HG03159 (cell line): Measurements from ENCODE around the gene IDE.
"Not testable (repeated sequence)": the region's sequence is repeated elsewhere in the genome, so short reads cannot be mapped to it uniquely, and the experiment has no call there.

Source experiments
- ATAC-seq: cut with Tn5 transposase; IDR thresholded peaks from one replicate; pipeline ENCODE4 v1.9.1; 2021; ENCODE audit warnings: mild to moderate bottlenecking, moderate library complexity; ENCODE audit not compliant: unreplicated experiment

Gene IDE

GRCh38 chr10:92420546-92421275, 153.2 kb downstream of the IDE start:
- ATAC-seq = no peak

GRCh38 chr10:92419740-92420545, 153.9 kb downstream of the IDE start:
- no peak for ATAC-seq

- ATAC-seq = no peak
Measured at GRCh38 chr10:92418891-92419290, 155.0 kb downstream of the IDE start.

GRCh38 chr10:92418221-92418620, 155.7 kb downstream of the IDE start:
- ATAC-seq = no peak

- ATAC-seq = no peak
Measured at GRCh38 chr10:92413519-92413918, 160.4 kb downstream of the IDE start.

- no peak for ATAC-seq
Measured at GRCh38 chr10:92413011-92413410, 160.9 kb downstream of the IDE start.

GRCh38 chr10:92411406-92411805, 162.5 kb downstream of the IDE start:
- ATAC-seq = no peak

- no peak for ATAC-seq
Measured at GRCh38 chr10:92410501-92410900, 163.4 kb downstream of the IDE start.

- no peak for ATAC-seq
Measured at GRCh38 chr10:92408017-92408361, 165.9 kb downstream of the IDE start.

- ATAC-seq = no peak
Measured at GRCh38 chr10:92407305-92408016, 166.4 kb downstream of the IDE start.

GRCh38 chr10:92405419-92405924, 168.4 kb downstream of the IDE start:
- ATAC-seq = no peak

GRCh38 chr10:92404612-92405418, 169.1 kb downstream of the IDE start:
- ATAC-seq = no peak

GRCh38 chr10:92402234-92402633, 171.7 kb downstream of the IDE start:
- not testable (repeated sequence) for ATAC-seq
